ENCODE data around the gene HSD3B7. TPM values are rescaled to one million over a fixed set of nuclear protein-coding genes. Genes with fewer than 3 reads are reported as not detected.

Gene HSD3B7
- total and polyA plus RNA-seq, 2 of the 4 experiments (the other 2 are of a cell fraction): 8.5 to 11.3 TPM

GRCh38 chr16:30950516-30951065 is 34.4 kb upstream of the HSD3B7 start:
- no peak overlapping the region; the same call in 1 of the 2 replicates for H4K91ac ChIP-seq (ENCODE audit: insufficient read depth, low read depth, low read length)
- peak overlapping the region; percentile 43 for H4K5ac ChIP-seq (ENCODE audit: low read depth, low read length)
- no peak overlapping the region for H2BK120ac ChIP-seq (ENCODE audit: low read depth, low read length)
- H2AFZ ChIP-seq (replicated peaks; ENCODE audit: low read length, poor library complexity): peak overlapping the region; percentile 75
- peak overlapping the region; percentile 44; the same call in 1 of the 3 replicates for H2BK15ac ChIP-seq (ENCODE audit: low read depth, low read length)
- in situ Hi-C loops (cut with MboI; ENCODE audit: low sequenced_read_pairs): no loop called here
- peaks cover 12% of the 10 kb centered on the region; the same call in 1 of the 2 replicates for H3K36me3 ChIP-seq (ENCODE audit: control insufficient read depth, insufficient read depth, low read length)
- H3K27ac ChIP-seq (ENCODE audit: insufficient read depth, low read length): peak overlapping the region; percentile 21; the same call in 1 of the 2 replicates
- H3K23ac ChIP-seq (ENCODE audit: low read depth, low read length): no peak overlapping the region
- WGBS, 2 experiments (ENCODE audit: extremely low coverage in 2 of 2, insufficient read length in 1 of 2): 20% methylated on average over 1 of the region's 8 CpGs; no CpG with 5 or more reads in 1 of the 2 experiments
- H3K18ac ChIP-seq (ENCODE audit: low read depth, low read length): 0 out of 2 replicates have a peak overlapping the region, but pooled peaks have one; percentile 2
- no TSS peak for BruUV-seq (replicated peaks)
- ATAC-seq (ENCODE audit: low read depth) (no peak), DNase-seq (no peak)
- peak overlapping the region; percentile 94 for H3K4me2 ChIP-seq (ENCODE audit: low read depth, low read length)
- peak overlapping the region; percentile 53 for H2BK5ac ChIP-seq (ENCODE audit: low read depth, low read length, poor library complexity, severe bottlenecking)
- no peak overlapping the region for H3K9ac ChIP-seq (ENCODE audit: low read depth, low read length)
- peak overlapping the region in 1 of 2 experiments; percentile 89; a peak in 2 of 4 replicates for H4K8ac ChIP-seq (ENCODE audit: low read depth in 2 of 2, low read length in 2 of 2)
- H4K20me1 ChIP-seq (ENCODE audit: insufficient read depth, low read length): peaks cover 10% of the 10 kb centered on the region
- peak overlapping the region; percentile 100 for H2AK9ac ChIP-seq (replicated peaks; ENCODE audit: low read depth, low read length, poor library complexity)
- H3K79me1 ChIP-seq (ENCODE audit: low read depth in 1 of 2, low read length in 2 of 2): peaks cover 10 to 38% of the 10 kb centered on the region in 2 experiments; a peak in 3 of 4 replicates
- dilution Hi-C loops (cut with HindIII; ENCODE audit: low sequenced_read_pairs, unreplicated experiment): no loop called here
- H3K14ac ChIP-seq (replicated peaks; ENCODE audit: low read depth, low read length): peak overlapping the region; percentile 35; the same call in 1 of the 2 replicates
- H3K56ac ChIP-seq (ENCODE audit: extremely low read depth, insufficient read depth, low read length): no peak overlapping the region
- H3K4ac ChIP-seq (ENCODE audit: low read depth, low read length): peak overlapping the region; percentile 97
- no peak overlapping the region for H2BK20ac ChIP-seq (ENCODE audit: low read depth, low read length)
- peaks cover 7% of the 10 kb centered on the region for H3K4me1 ChIP-seq (ENCODE audit: control insufficient read depth, insufficient read depth, low read length)
- intact Hi-C loops (cut with micrococcal nuclease): loop anchor here (5.0 to 10.0 kb wide), 3 partner anchors 124 to 914 kb away; partner anchors contain the start of genes ZNF646 and ZNF668
- CTCF ChIA-PET: no interaction called here
- POLR2A ChIA-PET (ENCODE audit: unreplicated experiment): interaction anchor here (0.5 kb wide), 1 partner anchor 192 kb away, joined by 6 read pairs; no protein-coding TSS in a partner anchor
- peak overlapping the region; percentile 93 for H2AK5ac ChIP-seq (ENCODE audit: low read depth, low read length)
- no peak for TF ChIP-seq RFX5 (IDR thresholded peaks at IDR 0.05; ENCODE audit: low read depth, low read length)
- no peak for TF ChIP-seq CEBPB (IDR thresholded peaks at IDR 0.05; ENCODE audit: low read depth, low read length)
- TF ChIP-seq BHLHE40 (IDR thresholded peaks at IDR 0.05; ENCODE audit: low read depth, low read length): no peak
- TF ChIP-seq USF2 (IDR thresholded peaks at IDR 0.05; ENCODE audit: low read depth, low read length): no peak
- no peak for TF ChIP-seq MXI1 (IDR thresholded peaks at IDR 0.05; ENCODE audit: borderline replicate concordance, low read depth, low read length)
- no peak for TF ChIP-seq MAFK (IDR thresholded peaks at IDR 0.05; ENCODE audit: low read depth, low read length)
- no peak for TF ChIP-seq ELK1 (IDR thresholded peaks at IDR 0.05; ENCODE audit: borderline replicate concordance, low read depth, low read length)
- no peak for TF ChIP-seq MAZ (IDR thresholded peaks at IDR 0.05; ENCODE audit: borderline replicate concordance, low read depth, low read length)
- no peak for TF ChIP-seq FOS (IDR thresholded peaks at IDR 0.05; ENCODE audit: low read depth, low read length)
- TF ChIP-seq CTCF (conservative IDR thresholded peaks at IDR 0.05; ENCODE audit: low read depth, low read length): no peak
- no peak for TF ChIP-seq RCOR1 (IDR thresholded peaks at IDR 0.05; ENCODE audit: insufficient replicate concordance, low read length)
- TF ChIP-seq CHD1 (IDR thresholded peaks at IDR 0.05; ENCODE audit: low read depth, low read length): no peak
- TF ChIP-seq NFE2L2 (IDR thresholded peaks at IDR 0.05; ENCODE audit: low read depth, low read length): no peak
- TF ChIP-seq SMC3 (IDR thresholded peaks at IDR 0.05; ENCODE audit: low read depth, low read length): no peak
- H3K4me3 ChIP-seq (ENCODE audit: insufficient read depth, low read depth, low read length): peak overlapping the region; percentile 79; the same call in 1 of the 2 replicates
- no peaks in the 10 kb centered on the region for H3K27me3 ChIP-seq (ENCODE audit: control insufficient read depth, insufficient read depth, low read length)
- peaks cover 11% of the 10 kb centered on the region; the same call in 1 of the 2 replicates for H3K9me1 ChIP-seq (ENCODE audit: insufficient read depth, low read length)
- no peaks in the 10 kb centered on the region for H3K9me3 ChIP-seq (ENCODE audit: control insufficient read depth, insufficient read depth, low read length)
